Hepatic stellate cell (primary cell): ENCODE measurements around the gene NRG2.

ENCODE experiments used
- DNase-seq: peaks from one replicate; pipeline ENCODE4 v3.0.0; 2011; ENCODE audit warnings: low spot score

NRG2 gene

DNA sequence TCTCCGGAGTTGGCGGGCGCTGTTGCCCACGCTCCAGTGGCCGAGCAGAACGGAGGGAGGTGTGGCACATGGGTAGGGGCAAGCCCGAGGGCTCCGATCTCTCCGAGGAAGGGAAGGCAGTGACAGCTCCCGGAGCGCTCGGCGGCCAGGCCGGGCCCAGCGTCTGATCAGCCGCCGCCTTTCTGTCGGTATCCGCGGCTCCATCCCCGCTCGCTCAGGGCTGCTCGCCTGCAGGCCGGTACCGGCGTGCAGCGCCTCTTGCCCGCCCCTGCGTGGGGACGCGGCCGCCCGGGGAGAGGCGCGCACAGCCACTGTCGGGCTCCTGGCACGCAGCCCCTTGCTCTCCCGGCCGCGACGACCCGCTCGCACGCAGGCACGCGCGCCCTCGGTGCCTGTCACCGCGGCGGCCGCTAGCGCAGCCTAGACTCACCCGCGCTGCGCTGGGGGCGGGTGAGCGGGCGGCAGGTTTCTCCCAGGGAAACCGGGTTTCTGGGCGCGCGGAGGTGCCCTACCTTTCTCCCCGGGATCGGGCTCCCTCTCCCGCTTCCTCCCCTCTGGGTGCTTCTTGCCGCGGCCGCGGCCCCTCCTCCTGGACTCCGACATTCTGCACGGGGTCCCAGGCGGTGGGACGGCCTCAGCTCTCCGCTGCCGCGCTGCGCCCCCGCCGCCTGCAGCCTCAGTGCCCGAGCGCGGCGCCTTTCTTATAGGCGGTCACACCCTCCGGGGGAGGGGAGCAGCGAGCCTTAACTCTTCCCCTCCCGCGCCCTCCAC lies 139.1 kb downstream of the NRG2 start:
- DNase-seq = peak; percentile 35

DNA sequence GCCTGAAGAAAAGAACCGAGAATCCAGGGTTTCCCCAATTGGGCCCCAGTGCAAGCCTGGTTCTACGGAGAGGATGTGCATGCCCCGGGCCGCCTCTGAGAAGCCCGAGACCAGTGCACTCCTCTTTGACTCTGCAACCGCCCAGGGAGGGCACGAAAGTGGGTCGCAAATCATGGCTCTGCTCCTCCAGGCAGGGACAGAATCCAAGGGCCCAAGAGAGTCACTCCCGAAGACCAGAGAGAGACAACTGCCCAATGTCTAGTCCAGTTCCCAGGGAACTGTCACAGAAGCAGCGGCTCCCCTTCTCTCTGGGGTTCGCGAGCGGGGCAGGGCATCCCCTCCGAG lies 139.7 kb downstream of the NRG2 start:
- no peak for DNase-seq

DNA sequence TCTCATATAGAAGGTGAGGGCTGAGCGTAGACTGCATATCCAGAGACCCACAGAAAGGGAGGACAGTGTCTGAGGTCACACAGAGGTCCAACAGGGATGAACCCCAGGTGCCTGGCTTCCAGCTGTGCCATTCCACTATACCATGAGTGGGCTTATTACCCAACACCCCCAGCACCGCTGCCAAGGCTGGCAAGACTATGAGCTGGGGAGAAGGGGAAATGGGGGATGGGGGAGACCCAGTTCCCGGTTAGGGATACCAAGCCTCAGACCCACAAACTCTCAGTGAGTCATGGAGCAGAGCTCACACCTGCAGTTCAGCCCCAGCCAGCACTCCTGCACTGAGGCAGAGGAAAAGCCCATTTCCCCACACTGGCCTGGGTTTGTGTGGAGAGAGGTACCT lies 141.1 kb downstream of the NRG2 start:
- no peak for DNase-seq

DNA sequence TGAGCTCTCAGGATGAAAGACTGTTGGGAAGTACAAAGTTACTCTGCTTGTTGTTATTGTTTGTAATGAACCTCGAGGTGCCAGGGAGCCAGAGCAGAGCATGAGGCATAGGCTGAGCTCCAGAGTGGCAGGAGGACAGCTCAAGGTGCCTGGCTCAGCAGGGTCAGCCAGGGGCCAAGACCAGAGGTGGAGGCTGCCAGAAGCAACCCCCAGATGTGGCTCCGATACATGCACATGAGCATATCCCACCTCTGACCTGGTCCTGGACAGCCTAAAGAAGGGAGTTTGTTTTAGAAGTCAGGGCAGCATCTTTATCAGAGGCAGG lies 141.9 kb downstream of the NRG2 start:
- DNase-seq = no peak

DNA sequence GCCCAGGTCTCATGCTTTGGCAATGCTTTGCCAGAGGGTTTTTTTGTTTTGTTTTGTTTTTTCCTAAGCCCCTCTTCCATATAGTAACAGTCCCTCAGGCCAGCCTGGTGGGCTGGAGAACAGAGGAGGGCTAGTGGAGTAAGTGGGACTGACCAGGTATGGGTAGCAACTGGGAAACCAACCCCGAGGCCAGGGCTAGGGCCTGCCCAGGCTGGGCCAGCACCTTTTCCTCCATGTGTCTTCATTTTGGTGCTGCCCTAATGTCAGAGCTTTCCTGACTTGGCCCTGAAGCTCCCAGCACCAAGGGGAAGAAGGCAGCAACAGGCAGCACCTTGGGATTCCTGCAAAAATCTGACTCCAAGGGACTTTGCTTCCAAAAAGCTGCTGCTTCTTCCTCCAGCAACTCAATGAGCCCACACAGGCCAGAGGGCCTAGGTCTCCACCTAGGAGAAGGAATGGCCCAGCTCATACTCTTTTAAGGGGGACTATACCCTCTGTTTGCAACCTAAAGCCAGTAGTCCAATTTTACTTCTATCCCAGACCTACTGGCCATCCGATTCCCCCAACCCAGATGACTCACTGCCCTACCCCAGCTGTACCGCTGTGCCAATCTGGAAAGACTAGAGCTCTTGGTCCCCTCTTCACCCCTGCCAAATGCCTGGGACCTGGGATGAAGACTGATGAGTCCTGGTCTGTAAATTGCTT lies 142.4 kb downstream of the NRG2 start:
- no peak for DNase-seq

DNA sequence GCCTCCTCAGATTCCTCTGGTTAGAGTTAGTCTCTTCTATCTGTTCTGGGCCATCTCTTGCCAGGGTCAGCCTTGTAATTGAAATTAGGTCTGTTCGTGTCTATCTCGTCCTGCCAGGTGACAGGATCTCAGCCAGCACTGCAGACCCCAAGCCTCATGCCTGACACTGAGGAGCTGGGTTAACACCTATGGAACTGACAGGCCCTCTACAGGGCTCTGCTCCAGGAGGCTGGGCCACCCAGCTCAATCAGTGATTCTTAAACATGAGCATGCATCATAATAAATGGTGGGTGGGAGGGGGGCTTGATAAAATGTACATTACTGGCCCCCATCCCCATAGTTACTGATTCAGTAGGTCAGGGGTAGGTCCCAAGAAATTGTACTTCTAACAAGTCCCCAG lies 144.1 kb downstream of the NRG2 start:
- no peak for DNase-seq

DNA sequence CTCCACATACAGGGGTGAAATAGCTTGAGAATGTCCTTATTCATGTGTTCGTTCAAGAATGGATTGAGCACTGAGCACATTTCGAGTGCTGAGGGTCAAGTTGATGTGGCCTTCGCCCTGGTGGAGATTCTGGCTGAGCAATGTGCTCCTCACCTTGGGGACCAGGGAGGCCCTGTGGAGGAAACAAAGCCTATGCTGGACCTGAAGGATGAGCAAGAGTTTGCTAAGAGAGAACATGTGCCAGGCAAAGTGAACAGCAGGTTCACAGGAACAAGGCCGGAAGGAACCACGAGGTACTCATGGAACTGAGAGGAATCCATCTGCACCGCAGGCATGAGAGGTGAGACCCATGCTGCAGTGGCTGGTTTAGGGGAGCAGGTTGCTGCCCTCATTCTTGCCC lies 145.1 kb downstream of the NRG2 start:
- DNase-seq = no peak

DNA sequence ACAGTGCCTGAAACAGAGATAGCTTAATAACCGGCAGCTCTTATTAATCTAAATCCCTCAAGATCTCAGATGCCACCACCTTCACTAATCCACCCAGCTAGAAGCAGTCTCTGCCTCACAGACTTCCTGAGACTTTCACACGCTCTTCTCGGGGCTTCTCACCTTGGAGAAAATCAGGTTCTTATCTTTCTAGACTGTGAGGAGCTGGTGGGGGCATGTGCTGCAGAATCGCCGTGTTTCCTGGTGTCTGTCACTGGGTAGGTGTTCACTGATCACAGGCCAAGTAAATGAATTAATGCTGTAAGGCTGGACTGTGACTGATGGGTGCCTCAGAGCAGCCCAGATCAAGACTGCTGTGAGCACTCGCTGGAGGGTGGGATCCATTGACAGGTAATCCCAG lies 145.8 kb downstream of the NRG2 start:
- DNase-seq = no peak

DNA sequence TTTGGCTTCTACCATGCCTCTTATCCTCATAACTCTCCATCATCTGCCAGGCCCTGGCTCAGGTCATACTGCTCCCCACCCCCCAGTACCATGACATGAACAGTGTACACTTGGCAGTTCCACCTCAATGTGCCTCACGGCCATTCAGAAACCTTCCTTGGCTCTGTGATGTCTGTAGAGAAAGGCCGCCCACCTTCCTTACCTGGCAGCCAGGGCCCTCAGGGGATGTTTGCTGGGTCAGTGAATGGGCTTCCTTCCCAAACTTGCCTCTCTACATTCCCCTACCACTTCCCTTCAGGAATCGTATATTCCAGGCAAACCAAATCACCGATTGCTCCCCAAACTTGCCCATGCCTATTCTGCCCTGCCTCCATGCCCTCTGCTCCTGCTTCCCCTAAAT lies 146.4 kb downstream of the NRG2 start:
- no peak for DNase-seq

DNA sequence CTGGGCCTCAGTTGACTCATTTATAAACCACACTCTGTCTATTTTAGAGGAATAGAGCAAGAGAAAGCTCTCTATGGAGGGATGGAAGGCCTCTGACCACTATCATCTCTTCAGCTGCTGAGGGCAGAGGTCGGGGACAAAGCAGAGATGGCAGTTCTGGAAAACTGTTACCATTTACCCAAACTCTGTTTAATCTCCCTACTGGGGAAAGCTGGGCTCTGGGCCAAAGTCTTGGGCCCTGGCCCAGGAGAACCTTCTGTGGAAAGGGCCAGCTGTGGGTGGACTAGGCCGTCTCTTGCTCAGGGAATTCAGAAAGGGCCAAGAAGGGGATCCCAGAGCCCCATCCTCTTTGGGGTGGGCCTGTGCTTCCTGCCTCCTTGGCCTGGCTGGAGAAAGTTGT lies 147.5 kb downstream of the NRG2 start:
- DNase-seq = no peak

DNA sequence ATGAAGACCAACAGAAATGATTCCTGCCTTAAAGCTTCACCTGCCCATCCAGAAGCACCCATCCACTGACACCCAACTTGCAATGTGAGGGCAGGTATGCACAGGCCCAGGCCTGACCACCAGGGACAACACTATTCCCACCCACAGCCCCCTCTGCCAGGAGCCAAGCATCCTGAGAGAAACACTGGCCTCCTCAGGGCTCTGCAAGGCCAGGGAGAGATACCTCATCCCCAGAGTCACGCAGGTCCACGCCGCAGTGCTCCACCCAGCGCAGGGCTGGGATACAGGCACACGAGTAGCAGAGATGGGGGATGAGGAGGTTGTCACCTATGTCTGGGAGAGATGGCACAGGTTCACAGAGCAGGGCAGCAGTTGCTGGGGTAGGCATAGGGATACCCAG lies 148.1 kb downstream of the NRG2 start:
- no peak for DNase-seq

DNA sequence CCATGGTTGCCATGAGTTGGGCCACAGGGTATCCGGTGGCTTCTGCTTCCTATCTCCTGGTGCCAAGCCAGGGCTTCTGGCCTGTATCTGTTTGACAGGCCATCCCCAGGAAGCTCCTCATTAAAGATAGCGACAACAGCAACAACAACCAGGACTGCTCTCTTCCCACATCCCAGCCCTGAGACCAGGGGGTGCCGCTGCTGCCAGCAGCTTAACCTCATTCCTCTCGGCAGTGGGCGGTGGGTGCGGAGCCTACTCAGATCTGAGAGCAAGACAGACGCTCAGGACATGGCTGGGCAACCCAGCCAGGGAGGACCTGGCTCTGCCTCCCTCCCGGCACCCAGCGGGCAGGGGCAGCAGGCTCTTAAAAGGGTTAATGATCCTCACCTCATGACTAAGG lies 149.2 kb downstream of the NRG2 start:
- DNase-seq = no peak

DNA sequence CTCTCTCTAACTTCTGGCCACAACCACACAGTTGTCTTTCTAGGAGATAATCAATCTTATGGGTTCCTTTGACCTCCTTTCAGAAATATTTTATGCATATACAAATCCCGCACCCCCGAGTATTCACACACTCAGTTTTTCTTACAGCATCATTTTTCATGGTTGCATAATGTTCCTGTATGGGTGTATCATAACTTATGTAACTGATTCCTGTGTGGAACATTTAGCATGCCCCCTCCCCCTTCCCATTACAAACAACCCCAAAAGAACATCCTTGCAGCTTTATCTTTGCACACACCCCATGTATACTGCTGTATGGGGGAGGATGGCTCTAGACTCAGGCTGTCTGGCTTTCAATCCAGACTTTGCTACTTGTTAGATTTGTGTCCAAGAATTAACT lies 153.7 kb downstream of the NRG2 start:
- DNase-seq = no peak

DNA sequence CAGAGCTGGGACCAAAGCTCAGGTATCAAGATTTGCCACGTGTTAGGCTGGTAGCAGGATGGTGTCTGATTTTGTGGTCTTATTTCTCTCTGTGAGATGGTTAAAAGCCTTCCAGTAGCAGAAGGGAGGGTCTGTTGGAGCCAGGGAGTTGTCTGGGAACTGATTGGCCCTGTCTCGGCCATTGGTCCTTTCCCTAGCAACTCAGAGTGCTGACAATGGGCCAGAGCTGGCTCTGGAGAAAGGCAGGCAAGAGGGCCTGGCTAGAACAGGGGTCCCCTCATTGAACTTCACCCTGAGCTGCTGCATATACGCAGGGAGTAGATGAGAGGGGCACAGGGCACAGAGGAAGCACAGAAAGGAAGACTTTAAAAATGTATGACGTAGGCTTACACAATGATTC lies 154.7 kb downstream of the NRG2 start:
- DNase-seq = no peak

DNA sequence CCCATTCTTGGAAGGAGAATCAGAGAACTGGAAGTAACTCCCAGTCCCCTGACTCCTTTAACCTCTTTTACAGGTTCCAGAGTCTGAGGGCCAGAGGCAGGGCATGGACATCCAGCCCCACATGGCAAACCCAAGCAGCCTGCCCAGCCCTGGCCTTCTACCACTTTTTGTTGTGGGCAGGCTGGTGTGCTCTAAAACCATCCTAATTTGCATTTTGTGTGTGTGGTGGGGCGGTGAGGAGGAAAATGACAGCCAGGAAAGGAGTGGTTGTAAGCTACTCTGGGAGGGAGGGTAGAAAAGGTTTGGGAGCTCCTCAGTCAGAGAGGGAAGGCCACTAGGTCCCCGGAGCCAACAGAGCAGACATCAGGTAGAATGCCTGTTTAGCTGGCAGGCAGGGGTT lies 156.9 kb downstream of the NRG2 start:
- DNase-seq = no peak

DNA sequence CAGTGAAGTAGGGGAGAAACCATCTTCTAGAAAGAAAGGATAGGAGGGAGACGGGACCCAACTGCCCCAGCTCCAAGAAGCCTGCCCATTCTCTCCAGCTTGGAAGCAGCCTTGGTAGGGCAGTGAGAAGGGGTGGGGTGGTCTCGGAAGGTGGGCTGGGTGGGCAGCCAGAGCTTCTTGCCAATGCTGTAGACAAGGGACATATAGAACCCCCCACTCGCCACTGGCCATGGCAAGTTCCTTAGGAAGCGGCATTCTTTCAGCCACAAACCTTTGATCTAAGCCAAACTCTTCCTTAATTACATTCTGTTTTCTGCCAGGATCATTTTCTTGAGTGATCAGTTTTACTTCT lies 157.3 kb downstream of the NRG2 start:
- no peak for DNase-seq

DNA sequence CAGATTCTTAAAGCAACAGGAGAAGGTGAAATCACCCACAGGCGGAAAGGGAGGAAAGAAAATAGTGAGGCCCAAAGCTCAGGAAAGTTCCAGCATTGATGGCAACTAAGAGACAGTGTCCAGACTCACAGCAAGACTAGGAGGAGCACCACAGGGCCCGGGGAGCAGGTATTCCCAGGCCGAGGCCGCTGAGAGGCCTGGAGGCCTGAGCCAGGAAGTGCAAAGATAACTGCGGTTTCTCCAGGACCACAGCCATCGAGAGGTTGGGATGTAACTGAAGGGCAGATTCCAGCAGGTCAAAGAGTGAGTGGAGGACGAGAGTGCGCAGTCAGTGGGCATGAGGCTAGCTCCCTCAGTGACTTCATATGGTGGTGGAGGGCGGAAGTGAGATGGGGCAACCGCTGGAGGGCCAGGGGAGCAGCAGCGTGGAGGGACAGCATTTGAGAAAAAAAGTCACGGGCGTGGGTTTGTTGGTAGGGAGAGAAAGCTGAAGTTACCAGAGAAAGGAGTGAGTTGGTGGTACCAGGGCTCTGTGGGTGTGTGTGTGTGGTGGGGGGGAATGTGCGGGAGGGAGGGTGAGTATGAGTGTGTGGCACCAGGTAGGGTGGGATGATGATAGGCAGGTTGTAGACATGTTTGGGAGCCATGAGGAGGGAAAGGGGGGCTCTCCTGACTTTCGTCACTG lies 157.8 kb downstream of the NRG2 start:
- no peak for DNase-seq

DNA sequence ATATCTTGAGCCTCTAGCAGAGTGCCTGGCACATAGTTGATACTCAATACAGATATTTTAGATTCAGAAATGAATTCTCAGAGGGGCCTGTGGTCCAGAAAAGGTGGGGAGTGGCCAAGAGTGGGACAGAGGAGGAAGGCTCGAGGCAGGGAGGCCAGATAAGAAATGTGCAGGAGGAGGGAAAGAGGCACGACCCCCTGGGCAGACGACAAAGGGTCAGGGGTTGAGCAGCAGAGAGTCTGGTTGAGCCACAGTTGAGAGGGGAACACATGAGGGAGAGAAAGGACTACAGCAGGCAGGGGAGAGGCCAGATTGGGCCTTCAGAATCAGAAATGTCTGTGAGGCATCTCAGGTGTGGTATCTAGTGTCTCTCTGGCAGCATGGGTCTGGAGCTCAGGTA lies 158.4 kb downstream of the NRG2 start:
- DNase-seq = no peak

DNA sequence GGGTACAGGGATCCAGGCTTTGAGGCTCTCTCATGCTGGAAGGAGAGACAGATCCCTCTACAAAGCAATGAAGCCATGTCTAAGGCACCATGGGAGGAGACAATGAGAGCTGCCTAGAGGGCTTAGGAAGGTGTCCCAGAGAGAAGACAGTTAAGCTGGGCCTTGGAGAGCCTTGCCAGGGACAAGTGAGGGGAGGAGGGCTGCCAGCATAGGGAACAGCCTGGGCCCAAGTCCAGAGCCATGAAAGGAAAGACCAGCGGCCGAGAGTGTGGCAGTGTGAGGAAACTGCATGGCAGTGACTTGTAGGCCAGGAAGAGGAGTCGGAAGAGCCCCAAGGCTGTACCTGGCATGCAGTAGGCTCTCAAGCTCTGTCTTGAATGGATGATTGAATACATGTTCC lies 159.0 kb downstream of the NRG2 start:
- no peak for DNase-seq

DNA sequence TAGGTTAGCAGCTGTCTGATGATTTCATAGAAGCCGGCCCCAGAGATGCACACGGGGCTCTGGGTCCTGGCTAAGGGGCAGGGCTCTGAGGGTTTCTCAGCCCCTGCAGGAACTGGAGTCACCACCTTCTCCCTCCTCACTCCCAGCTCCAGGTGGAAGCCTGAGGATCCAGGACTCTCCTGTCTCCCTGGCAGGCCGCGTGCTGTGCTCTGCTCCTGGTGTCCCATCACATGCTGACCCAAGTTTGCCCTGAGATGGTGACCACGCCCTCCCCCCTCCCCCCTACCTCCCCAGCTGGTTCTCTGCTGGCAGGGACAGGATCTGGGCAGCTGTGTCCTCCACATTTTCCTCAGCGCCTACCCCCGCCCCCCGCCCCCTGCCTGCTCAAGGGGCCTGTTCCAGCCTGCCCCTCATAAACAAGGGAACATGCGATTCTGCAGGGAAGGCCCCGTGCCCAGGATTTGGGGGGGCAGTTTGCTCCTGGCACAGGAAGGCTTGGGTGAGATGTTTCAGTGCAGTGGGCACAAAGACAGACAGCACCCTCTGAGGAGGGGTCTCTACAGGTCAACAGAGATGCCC lies 160.0 kb downstream of the NRG2 start:
- DNase-seq = no peak

DNA sequence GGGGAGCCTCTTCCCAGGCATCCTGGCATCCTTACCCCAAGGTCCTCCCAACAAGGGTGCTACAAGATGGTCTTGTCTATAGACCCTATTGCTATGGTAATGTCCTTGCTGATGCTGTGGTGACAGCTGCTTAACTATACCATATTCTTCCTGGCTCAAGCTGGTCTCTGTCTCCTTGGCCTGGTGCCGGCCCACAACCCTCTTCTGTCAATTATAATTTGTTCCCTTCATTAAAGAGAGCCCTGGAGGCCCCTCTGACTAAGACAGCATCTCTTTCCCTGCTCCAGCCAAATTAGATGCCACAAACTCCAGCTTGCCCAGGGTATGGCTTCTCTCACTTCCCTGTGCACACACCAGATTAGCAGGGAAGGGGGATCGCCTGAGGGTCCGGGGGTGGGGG lies 160.8 kb downstream of the NRG2 start:
- DNase-seq = no peak

DNA sequence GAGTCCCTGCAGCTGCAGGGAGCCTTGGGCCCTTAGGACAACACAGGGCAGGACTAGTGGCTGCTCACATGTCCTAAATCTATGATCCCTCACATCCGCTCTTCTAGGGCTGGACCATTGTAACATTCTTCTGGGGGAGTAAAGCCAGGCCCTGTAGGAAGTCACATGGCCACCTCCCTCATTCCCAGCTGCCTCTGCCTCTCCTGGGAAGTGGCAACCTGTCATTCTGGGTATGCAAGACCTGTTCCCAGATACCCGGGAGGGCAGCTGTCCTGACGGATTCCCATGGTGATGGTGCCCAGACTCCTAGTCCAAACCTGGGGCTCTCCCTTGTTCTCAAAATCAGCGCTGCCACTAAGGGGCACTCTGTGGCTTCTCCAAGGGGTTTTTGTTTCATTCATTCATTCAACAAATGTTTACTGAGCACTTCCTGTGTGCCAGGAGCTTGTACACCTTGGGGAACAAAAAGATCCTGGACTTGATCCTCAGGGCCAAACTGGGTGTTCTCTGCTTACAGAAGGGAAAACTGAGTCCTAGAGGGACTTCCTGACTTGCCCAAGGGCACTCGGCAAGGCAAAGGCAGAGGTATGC lies 161.9 kb downstream of the NRG2 start:
- DNase-seq = no peak
